ENCODE data around the gene MBNL2.
"Not testable (repeated sequence)": the region's sequence is repeated elsewhere in the genome, so short reads cannot be mapped to it uniquely, and the experiment has no call there.

Gene MBNL2

DNA sequence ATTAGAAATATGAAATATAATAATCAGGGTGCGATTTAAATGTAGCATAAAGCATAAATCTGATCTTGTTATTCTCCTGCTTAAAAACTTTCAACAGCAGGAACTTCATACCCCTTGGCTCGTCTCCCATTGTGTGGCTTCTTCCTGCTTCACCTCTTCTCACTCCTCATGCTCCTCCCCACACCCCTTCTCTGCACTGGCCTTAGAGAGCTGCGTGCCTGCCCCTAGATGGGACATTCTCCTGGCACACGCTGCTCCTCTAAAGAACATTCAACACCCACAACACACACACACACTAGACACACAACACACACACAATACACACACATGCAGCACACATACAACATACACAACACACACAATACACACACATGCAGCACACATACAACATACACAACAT, 107.2 kb downstream of the MBNL2 start:
- no peak for DNase-seq

DNA sequence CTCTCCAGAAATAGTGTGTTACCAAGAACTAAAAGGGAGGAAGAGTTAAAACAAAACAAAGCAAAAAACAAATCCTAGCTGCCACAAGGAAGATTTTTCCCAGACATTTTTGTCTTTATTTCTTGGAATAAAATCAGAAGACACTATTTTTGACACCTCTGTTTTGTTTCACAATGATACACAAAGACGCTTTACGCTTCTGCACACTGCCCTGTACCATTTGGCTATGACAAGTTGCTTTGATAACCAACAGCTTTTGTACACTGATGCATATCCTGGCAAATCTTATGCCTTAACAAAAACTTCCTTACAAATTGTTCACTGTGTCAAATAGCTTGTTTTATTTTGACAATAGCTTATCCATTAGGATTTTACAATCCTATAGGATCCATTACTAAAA, 108.3 kb downstream of the MBNL2 start:
- no peak for DNase-seq

GRCh38 chr13:97332742-97333141, 110.6 kb downstream of the MBNL2 start:
- no peak for DNase-seq

DNA sequence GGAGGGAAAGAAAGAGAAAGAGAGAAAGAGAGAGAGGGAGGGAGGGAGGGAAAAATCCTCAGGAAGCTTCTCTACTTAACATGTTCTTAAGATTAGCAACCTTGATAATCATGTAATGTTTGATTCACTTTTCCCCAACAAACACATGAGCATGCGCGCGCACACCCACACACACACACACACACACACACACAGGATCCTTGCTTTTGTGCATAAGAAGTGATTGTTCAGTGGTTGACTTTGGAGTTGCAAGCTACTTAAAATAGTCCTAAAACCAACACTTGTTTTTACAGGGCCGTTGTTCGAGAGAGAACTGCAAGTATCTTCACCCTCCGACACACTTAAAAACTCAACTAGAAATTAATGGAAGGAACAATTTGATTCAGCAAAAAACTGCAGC, 111.8 kb downstream of the MBNL2 start:
- DNase-seq = no peak

DNA sequence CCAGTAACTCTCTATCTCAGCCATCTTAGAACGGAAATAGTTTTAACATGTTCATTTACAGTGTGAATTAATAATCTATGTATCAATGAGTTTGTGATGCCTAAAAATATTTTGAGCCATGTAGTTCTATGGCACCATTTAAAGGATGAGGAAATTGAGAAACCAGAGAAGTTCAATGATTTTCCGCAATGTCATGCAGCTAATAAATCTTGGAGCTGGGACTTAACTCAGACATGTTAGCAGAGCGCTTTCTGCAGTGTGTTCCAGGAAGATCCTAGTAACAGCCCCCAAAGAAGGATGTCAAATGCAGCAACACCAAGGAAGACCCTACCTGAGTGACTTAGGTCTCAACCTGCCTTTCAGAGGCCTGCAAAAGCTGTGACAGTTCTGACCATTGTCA, 112.6 kb downstream of the MBNL2 start:
- DNase-seq = no peak

DNA sequence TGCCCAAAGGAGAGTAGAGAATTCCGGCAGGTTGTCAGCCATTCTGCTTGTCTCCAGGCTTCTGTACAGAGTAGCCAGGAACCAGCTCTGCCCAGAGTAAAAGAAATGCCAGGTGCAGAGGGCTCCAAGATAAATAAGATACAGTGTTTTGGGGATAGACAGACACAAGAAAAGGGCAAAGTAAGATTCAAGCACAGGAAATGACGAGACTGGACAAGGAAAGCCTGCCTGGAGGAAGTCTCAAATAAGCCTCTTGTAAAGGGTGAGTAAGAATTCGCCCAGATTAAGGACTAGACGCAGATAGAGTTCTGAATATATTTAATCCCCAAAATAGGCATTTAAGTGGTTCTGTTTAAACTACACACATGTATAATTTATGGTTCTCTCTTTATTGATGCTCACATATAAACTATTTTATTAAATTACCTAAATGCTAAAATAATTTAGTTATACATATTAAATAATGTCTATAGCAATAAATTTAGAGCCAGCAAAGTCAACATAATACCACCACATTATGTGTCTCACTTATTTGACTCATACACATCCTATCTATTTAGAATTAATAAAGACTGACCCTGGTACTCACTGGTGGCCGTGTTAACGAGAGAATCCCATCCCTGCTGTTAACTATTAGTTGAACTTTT, 113.5 kb downstream of the MBNL2 start:
- DNase-seq = no peak

DNA sequence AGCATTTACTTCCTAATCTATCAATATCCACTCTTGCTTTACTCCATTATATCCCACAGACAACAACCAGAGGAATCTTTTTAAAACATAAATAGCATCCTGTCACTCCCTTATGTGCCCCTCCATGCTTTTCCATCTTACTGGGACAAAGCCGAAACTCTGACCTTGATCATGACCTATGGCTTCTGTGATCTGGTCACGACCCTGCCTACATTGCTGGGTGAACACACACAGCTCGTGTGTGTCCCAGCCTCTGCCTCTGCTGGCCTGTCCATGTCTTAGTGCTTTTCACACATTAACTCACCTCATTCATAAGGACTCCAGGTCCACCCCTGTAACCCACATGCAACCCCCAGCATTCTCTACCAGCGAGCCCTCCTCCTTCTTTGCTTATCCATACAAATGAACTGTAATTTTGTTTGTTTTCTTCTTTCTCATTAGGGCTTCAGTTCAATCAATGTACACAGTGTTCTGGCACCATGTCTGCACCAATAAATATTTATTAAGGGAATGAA, 115.9 kb downstream of the MBNL2 start:
- DNase-seq = no peak

- no peak for DNase-seq
Observed at GRCh38 chr13:97338571-97338970, 116.4 kb downstream of the MBNL2 start.

DNA sequence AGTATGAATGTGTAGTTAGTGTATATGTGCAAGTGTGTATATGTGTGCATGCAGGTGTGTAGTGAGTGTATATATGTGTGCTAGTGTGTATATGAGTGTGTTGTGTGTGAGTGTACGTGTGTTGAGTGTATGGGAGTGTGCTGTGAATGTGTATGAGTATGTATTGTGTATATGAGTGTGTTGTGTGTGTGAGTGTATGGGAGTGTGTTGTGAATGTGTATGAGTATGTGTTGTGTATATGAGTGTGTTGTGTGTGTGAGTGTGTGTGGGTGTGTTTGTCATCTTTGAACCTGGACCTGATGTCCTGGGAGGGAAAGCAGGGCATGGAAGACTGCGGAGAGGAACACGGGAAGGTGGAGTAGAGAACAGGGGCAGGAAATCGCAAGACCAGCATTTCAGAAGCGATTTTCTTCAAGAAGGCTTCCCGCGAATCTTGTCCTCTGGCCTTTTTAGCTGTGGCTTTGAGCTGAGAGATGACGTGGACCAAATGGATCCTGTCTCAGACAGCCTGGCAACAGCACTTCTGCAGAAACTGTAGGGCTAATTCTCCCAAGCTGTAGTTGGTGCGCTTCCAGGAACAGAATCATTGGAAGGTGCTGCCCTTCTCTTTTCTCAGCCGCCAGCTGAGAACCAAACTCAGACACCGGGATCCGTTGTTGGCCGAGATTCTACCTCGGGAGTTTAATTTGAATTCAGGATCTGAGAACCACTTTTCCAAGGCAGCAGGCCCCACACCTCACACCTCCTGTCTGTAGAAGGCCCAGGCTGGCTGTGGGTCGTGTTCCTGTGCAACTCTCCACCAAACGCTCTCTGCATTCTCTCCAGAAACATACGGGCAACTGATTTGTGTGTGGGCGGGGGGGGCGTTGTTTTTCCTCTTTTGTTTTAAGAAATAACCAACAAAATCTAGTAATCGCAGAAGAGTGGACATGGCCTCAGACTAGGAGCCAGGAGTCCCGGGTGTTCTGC, 117.2 kb downstream of the MBNL2 start:
- DNase-seq = no peak

GRCh38 chr13:97339988-97340749, 118.0 kb downstream of the MBNL2 start:
- DNase-seq = no peak

GRCh38 chr13:97341135-97341534, 119.0 kb downstream of the MBNL2 start:
- no peak for DNase-seq

DNA sequence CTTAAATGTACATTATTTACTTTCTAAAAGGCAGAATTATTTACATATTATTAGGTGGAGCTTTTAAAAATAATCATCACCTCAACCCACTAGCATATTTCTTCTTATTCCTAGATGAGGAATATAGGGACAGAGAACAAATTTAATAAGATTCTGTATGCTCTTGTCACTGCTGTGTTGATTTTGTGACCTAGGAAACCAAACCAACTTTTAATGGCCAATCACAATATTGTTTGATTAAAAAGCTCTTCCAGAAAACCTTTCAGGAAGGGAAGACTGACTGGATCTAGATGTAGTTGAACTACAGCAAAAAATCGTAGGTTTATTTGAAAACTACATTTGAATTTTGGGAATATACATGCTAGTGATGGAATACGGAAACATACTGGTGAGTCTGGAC, 120.0 kb downstream of the MBNL2 start:
- DNase-seq = no peak

- DNase-seq = no peak
Observed at GRCh38 chr13:97342936-97343335, 120.8 kb downstream of the MBNL2 start.

GRCh38 chr13:97344265-97345175, 122.4 kb downstream of the MBNL2 start:
- DNase-seq = peak; percentile 31

DNA sequence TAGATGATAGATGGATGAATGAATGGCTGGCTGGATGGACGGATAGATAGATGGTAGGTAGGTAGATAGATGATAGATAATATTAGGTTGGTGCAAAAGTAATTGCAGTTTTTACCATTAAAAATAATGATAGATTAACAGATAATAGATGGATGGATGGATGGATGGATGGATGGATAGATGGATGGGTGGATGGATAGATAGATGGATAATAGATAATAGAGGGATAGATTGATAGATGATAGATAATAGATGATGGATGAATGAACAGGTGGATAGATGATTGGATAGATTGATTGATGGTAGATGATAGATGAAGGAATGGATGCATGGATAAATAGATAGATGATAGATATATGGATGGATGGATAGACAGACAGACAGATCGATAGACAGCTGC, 124.0 kb downstream of the MBNL2 start:
- no peak for DNase-seq

DNA sequence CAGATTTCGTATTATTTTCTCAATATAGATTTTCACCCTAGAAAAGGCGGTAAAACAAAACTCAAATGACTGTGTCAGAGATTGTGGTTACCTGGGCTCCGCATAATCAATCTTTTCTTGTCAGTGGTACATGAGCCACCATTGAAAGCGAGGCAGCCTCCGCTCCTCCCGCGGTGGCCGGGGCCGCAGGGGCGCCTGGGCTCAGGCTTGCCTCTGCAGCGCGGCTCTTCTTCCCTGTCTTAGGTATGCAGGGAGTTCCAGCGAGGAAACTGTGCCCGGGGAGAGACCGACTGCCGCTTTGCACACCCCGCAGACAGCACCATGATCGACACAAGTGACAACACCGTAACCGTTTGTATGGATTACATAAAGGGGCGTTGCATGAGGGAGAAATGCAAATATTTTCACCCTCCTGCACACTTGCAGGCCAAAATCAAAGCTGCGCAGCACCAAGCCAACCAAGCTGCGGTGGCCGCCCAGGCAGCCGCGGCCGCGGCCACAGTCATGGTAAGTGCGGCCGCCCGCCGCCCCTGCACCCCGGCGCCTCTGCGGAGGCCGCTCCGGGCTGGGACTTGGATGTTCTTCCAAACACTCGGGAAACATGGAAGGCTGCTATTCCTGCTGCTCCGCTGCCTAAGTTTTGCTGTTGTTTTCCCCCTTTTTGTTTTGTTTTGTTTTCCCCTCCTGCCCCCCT, 124.6 kb downstream of the MBNL2 start:
- DNase-seq = no peak

DNA sequence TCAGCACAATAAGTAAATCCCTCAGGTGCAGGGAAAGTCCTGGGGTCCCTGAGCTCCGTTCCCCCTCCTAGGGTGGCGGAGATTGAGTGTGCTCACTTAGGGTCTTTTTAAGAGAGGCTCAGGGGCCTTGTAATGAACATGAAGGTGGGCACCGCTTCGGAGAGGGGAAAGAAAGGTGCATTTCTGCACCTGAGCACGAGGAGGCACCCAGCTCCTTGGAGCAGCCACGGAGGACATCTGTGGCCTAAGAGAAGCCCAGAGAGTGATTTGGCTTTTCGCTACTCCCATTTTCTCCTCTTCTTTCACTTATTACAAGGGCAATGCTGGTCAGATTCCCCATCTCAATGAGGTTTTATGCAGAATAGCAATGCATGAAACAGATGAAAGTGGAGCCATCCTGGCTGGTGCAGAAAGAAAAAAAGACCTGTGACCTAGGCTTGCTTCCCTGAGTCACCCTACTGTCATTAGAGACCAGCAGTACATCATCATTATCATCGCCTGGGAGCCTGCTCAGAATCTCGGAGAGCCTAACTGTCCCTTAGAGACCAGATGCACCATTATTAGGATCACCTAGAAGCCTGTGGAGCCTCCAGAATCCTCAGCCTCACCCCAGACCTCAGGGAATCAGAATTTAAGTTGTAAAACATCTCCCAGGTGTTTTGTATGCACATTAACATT, 125.3 kb downstream of the MBNL2 start:
- no peak for DNase-seq

DNA sequence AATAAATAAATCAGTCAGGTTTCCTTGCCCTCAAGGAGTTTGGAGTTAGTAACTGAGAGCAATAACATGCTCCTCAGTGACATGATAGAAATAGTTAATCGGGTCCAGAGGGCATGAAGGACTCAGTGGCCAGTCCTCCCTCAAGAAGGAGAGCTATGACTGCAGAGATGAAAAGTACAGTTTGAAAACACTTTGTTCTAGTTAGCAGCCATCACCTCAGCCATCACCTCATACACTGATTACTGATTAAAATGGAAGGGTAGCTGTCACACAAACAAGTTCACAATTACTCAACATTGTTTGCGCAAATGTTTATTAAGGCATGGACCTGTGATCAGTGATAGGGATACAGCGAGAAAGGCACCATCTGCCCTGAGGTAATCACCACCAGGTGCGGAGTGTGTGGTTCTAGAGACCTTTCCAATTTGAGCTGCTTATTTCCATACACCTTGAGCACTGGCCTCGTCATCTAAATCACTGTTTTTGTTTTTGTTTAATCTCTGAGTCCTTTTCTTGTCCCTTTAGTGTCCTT, 126.5 kb downstream of the MBNL2 start:
- no peak for DNase-seq

GRCh38 chr13:97352012-97352411, 129.9 kb downstream of the MBNL2 start:
- DNase-seq = not testable (repeated sequence)

- no peak for DNase-seq
Observed at GRCh38 chr13:97352815-97353214, 130.7 kb downstream of the MBNL2 start.

Data from NCI-H1417 treated with DMSO at 0.1 percent for 48 hours (cell line).